ENCODE measurements around the gene VPS33B. TPM values are rescaled to one million over a fixed set of nuclear protein-coding genes. Genes with fewer than 3 reads are reported as not detected.

VPS33B gene
- total RNA-seq (ENCODE audit: low replicate concordance), result 20.2 and 25.5 TPM in 2 replicates
- long read RNA-seq, transcript VPS33B-201 (23 exons, 2,767 nt), result major isoform, 79 of 111 reads
- long read RNA-seq, partial matches to known transcripts, result 6 of 111 reads
- long read RNA-seq, other reads (novel, unspliced or antisense), result 26 of 111 reads

GRCh38 chr15:91022075-91022831 is at the start of gene VPS33B:
Gene VPS33B, minus strand, starts transcription at chr15:91022594. Its CDS starts 345 bp downstream, at chr15:91022249.
- no peaks in the 10 kb centered on the region for H3K9me3 Mint-ChIP-seq
- peak; percentile 80 for DNase-seq (ENCODE audit: extremely low spot score, unreplicated experiment)
- H3K27ac Mint-ChIP-seq, result peak within 1 kb of the TSS; percentile 95
- peaks cover 39% of the 10 kb centered on the region for H3K4me1 Mint-ChIP-seq (ENCODE audit: unreplicated experiment)
- H3K4me3 Mint-ChIP-seq, result peak within 1 kb of the TSS; percentile 98
- peaks cover 12% of the 10 kb centered on the region for H3K36me3 Mint-ChIP-seq
- no peak for TF ChIP-seq CTCF (conservative IDR thresholded peaks at IDR 0.05)
- H3K27me3 Mint-ChIP-seq, result no peaks in the 10 kb centered on the region

- DNase-seq (ENCODE audit: extremely low spot score, unreplicated experiment), result no peak
- Mint-ChIP-seq H3K36me3 (no peaks in the 10 kb centered on the region), H3K9me3 (no peaks in the 10 kb centered on the region), H3K27ac (no peak overlapping the region), H3K4me3 (no peak overlapping the region), H3K27me3 (peaks cover 3% of the 10 kb centered on the region), H3K4me1 (ENCODE audit: unreplicated experiment) (no peaks in the 10 kb centered on the region)
- no peak for TF ChIP-seq CTCF (conservative IDR thresholded peaks at IDR 0.05)
These were observed 49.8 kb upstream of the VPS33B start for GRCh38 chr15:91072161-91072560.

GRCh38 chr15:91070872-91071271 is 48.5 kb upstream of the VPS33B start:
- Mint-ChIP-seq H3K4me1 (ENCODE audit: unreplicated experiment) (no peaks in the 10 kb centered on the region), H3K27ac (no peak overlapping the region), H3K4me3 (no peak overlapping the region), H3K9me3 (no peaks in the 10 kb centered on the region), H3K36me3 (no peaks in the 10 kb centered on the region), H3K27me3 (peaks cover 6% of the 10 kb centered on the region)
- no peak for TF ChIP-seq CTCF (conservative IDR thresholded peaks at IDR 0.05)
- DNase-seq (ENCODE audit: extremely low spot score, unreplicated experiment), result no peak

DNA sequence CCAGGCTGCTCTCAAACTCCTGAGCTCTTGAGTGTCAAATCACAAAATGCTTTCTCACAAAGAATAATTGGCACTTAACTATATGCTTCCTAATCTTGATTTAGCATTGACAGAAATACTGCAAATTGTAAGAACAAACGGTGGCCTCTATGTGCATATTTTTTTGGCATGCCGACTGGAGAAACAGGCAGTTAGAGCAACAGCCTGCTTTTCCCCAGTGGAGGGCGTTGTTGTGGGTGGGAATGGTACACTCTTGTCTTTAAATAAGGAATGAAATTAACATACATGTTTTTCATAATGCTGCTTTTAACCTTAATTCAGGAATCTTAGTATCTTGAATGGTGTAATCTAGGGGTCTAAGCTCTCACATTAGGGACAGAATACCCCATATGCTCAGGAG is 46.6 kb upstream of the VPS33B start:
- Mint-ChIP-seq H3K27ac (no peak overlapping the region), H3K36me3 (no peaks in the 10 kb centered on the region), H3K27me3 (peaks cover 6% of the 10 kb centered on the region), H3K9me3 (no peaks in the 10 kb centered on the region), H3K4me1 (ENCODE audit: unreplicated experiment) (no peaks in the 10 kb centered on the region), H3K4me3 (no peak overlapping the region)
- TF ChIP-seq CTCF (conservative IDR thresholded peaks at IDR 0.05), result peak; percentile 20
- DNase-seq (ENCODE audit: extremely low spot score, unreplicated experiment), result no peak

GRCh38 chr15:91068436-91068835 is 46.0 kb upstream of the VPS33B start:
- H3K27ac Mint-ChIP-seq, result no peak overlapping the region
- no peaks in the 10 kb centered on the region for H3K36me3 Mint-ChIP-seq
- no peaks in the 10 kb centered on the region for H3K4me1 Mint-ChIP-seq (ENCODE audit: unreplicated experiment)
- no peak for TF ChIP-seq CTCF (conservative IDR thresholded peaks at IDR 0.05)
- peaks cover 6% of the 10 kb centered on the region for H3K27me3 Mint-ChIP-seq
- no peak overlapping the region for H3K4me3 Mint-ChIP-seq
- DNase-seq (ENCODE audit: extremely low spot score, unreplicated experiment), result no peak
- no peaks in the 10 kb centered on the region for H3K9me3 Mint-ChIP-seq

Data from type B pancreatic cell (in vitro differentiated cells).